Stimulated activated CD8-positive, alpha-beta memory T cell treated with anti-CD3 and anti-CD28 coated beads, Interleukin-15, amount 100 ng/mL, for 4 hours (primary cell): ENCODE results near the gene LNX1.

Experiments
- DNase-seq, 2 donors: peaks; one replicate each; pipeline ENCODE4 v3.0.0-alpha.2; 2020; ENCODE audit warnings: low read depth in 2 of 2

Gene LNX1

GRCh38 chr4:53591372-53591892, at the start of gene LNX1:
TSS of gene LNX1 (minus strand) at chr4:53591486. CDS start at chr4:53574002, 17,484 bp downstream.
- DNase-seq, result no peak

GRCh38 chr4:53640576-53641453, 49.5 kb upstream of the LNX1 start:
- DNase-seq, result no peak

GRCh38 chr4:53638919-53639318, 47.6 kb upstream of the LNX1 start:
- no peak for DNase-seq

- no peak for DNase-seq
These were observed 46.1 kb upstream of the LNX1 start for GRCh38 chr4:53637348-53637747.

GRCh38 chr4:53635697-53636483, 44.6 kb upstream of the LNX1 start:
- no peak for DNase-seq

- DNase-seq, result no peak
These were observed 42.3 kb upstream of the LNX1 start for GRCh38 chr4:53633608-53634007.

- no peak for DNase-seq
These were observed 38.0 kb upstream of the LNX1 start for GRCh38 chr4:53629296-53629695.

- DNase-seq, result no peak
These were observed 35.2 kb upstream of the LNX1 start for GRCh38 chr4:53626491-53626890.

GRCh38 chr4:53625888-53626287, 34.6 kb upstream of the LNX1 start:
- no peak for DNase-seq

- DNase-seq, result no peak
These were observed 31.5 kb upstream of the LNX1 start for GRCh38 chr4:53622739-53623151.

GRCh38 chr4:53620956-53621355, 29.7 kb upstream of the LNX1 start:
- no peak for DNase-seq

GRCh38 chr4:53619431-53619830, 28.1 kb upstream of the LNX1 start:
- no peak for DNase-seq

GRCh38 chr4:53618321-53618720, 27.0 kb upstream of the LNX1 start:
- no peak for DNase-seq

GRCh38 chr4:53617101-53617680, 25.9 kb upstream of the LNX1 start:
- DNase-seq, result no peak

- no peak for DNase-seq
These were observed 24.9 kb upstream of the LNX1 start for GRCh38 chr4:53616219-53616618.

GRCh38 chr4:53614591-53614990, 23.3 kb upstream of the LNX1 start:
- DNase-seq, result no peak

GRCh38 chr4:53613428-53613827, 22.1 kb upstream of the LNX1 start:
- DNase-seq, result no peak

- no peak for DNase-seq
These were observed 17.4 kb upstream of the LNX1 start for GRCh38 chr4:53608649-53609048.

GRCh38 chr4:53608242-53608641, 17.0 kb upstream of the LNX1 start:
- DNase-seq, result no peak

GRCh38 chr4:53605783-53606182, 14.5 kb upstream of the LNX1 start:
- no peak for DNase-seq

- DNase-seq, result no peak
These were observed 11.1 kb upstream of the LNX1 start for GRCh38 chr4:53602390-53602789.

GRCh38 chr4:53601251-53601764, 10.0 kb upstream of the LNX1 start:
- no peak for DNase-seq
